HFF-Myc (cell line): ENCODE data around the gene CASP9.
"Not testable (repeated sequence)": the region's sequence is repeated elsewhere in the genome, so short reads cannot be mapped to it uniquely, and the experiment has no call there.

ENCODE experiments used
- DNase-seq: peaks from one replicate; pipeline ENCODE4 v3.0.0-alpha.2; 2011; ENCODE audit warnings: low read depth; ENCODE audit errors: extremely low read depth
- H3K4me3 ChIP-seq: replicated peaks from 2 replicates; pipeline ENCODE4 v1.5.1; 2011; ENCODE audit warnings: low read depth, mild to moderate bottlenecking, control low read depth, low read length
- TF ChIP-seq, protein P1 (sequence below): IDR thresholded peaks from 2 replicates; pipeline ENCODE4 v1.5.1; 2012; ENCODE audit warnings: mild to moderate bottlenecking, low read depth, low read length, control low read depth; ENCODE audit errors: missing control alignments

CASP9 gene

GRCh38 chr1:15468145-15468544, 55.9 kb downstream of the CASP9 start:
- no peak for DNase-seq
- TF ChIP-seq, protein P1, sequence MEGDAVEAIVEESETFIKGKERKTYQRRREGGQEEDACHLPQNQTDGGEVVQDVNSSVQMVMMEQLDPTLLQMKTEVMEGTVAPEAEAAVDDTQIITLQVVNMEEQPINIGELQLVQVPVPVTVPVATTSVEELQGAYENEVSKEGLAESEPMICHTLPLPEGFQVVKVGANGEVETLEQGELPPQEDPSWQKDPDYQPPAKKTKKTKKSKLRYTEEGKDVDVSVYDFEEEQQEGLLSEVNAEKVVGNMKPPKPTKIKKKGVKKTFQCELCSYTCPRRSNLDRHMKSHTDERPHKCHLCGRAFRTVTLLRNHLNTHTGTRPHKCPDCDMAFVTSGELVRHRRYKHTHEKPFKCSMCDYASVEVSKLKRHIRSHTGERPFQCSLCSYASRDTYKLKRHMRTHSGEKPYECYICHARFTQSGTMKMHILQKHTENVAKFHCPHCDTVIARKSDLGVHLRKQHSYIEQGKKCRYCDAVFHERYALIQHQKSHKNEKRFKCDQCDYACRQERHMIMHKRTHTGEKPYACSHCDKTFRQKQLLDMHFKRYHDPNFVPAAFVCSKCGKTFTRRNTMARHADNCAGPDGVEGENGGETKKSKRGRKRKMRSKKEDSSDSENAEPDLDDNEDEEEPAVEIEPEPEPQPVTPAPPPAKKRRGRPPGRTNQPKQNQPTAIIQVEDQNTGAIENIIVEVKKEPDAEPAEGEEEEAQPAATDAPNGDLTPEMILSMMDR, result no peak
- H3K4me3 ChIP-seq, result no peak overlapping the region

- not testable (repeated sequence) for H3K4me3 ChIP-seq, DNase-seq
These were observed 56.9 kb downstream of the CASP9 start for GRCh38 chr1:15466955-15467625.

DNA sequence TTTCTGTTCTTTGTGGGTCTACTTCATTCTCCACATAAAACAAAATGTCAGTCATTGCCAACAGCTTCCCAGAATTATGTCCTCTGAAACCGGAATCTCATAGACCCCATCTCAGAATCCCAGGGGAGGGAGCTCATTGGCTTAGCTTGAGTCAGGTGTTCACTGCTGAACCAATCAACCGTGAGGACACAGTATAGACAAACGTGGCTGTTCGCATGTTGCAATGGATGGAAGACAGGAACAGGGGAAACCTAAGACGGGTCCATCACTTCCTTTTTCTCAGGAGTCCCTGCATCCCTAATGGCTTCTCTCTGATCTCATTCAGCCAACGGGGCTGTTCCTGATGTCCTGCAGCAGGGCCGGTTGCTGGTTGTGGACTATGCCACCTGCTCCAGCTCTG, 58.3 kb downstream of the CASP9 start:
- TF ChIP-seq, protein P1, result no peak
- H3K4me3 ChIP-seq, result no peak overlapping the region

DNA sequence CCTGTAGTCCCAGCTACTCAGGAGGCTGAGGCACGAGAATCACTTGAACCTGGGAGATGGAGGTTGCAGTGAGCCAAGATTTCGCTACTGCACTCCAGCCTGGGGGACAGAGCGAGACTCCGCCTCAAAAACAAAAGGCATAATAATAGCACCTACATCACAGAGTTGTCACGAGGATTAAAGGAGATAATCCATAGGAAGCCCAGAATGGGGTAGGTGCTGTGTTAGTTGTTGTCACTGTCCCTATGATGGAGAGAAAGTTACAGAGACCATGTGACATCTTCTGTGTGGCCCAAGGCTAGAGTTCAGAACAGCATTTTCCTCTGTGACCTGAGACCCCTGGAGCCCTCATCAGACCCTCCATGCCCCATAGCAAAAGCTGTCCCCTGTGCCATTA, 60.1 kb downstream of the CASP9 start:
- not testable (repeated sequence) for H3K4me3 ChIP-seq, DNase-seq

More for the DNA sequence above, 58.3 kb downstream of the CASP9 start:
- no peak for DNase-seq

GRCh38 chr1:15463064-15463800, 60.8 kb downstream of the CASP9 start:
- H3K4me3 ChIP-seq, DNase-seq: not testable (repeated sequence)

GRCh38 chr1:15460708-15461095, 63.3 kb downstream of the CASP9 start:
- TF ChIP-seq, protein P1, result no peak

DNA sequence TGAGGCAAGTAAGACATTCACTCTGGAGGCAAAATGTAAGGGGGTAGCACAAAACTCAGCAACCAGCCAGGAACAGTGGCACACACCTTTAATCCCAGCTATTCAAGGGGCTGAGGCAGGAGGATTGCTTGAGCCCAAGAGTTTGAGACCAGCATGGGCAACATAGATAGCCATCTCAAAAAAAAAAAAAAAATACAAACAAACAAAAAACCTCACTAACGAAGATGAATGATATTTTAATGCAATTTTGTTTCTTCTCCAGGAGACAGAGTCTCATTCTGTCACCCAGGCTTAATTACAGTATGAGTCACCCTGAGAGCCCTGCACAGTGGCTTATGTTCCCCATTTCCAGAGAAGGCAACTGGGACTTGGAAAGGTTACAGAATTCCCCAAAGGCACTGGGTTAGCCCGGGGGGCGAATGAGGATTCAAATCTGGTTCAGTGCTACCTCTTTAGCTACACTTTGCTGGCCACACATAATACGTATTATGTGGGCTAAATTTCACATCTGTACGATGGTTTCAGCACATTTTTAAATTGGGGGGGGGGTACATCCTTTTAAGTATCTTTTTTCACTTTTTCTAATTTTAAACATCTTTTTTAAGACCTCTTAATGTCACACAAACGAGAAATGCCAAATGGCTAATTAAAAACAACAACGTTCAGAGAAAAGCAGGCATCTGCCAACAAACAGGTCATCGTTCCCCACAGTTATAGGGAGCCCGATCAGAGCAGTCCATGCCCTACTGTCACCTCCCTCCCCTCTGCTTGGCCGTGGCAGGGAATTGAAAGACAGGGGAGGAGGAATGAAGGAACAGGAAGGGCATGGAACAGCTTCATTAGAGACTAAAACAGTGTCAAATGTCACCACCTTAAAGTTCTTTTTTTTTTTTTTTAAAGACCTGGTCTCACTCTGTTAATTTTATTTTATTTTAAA, 64.0 kb downstream of the CASP9 start:
- TF ChIP-seq, protein P1, result no peak
- no peak overlapping the region for H3K4me3 ChIP-seq
- DNase-seq, result peak; percentile 11

More at GRCh38 chr1:15460708-15461095, 63.3 kb downstream of the CASP9 start:
- no peak for DNase-seq
- H3K4me3 ChIP-seq, result no peak overlapping the region

GRCh38 chr1:15458388-15458787, 65.6 kb downstream of the CASP9 start:
- not testable (repeated sequence) for H3K4me3 ChIP-seq, DNase-seq
